ENCODE data around the gene ABCG2.

The ABCG2 gene

DNA sequence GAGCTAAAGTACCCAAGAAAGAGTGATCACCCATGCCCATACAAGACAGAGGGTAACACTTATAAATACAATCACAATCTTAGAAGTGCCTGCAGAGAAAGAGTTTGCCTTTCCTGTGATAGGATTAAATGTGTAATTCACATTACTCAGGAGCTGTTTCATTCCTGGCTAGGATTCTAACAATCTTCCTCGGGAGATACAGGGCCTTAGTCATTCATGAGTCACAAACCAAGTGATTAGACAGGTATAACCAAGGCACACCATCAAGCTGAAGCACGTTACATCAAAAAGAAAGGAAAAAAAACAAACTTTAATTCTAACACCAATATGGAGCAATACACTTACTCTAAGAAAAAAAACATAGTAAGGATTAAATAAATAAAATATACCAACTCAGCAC, 14.9 kb downstream of the ABCG2 start:
- H3K4me3 ChIP-seq (ENCODE audit: low read depth, low read length) = no peak overlapping the region
- no peak for TF ChIP-seq CTCF (conservative IDR thresholded peaks at IDR 0.05; ENCODE audit: low read depth, low read length)
- DNase-seq (ENCODE audit: low read depth) = peak; percentile 52

GRCh38 chr4:88138561-88138960, 19.9 kb downstream of the ABCG2 start:
- H3K4me3 ChIP-seq (ENCODE audit: low read depth, low read length) = no peak overlapping the region
- no peak for TF ChIP-seq CTCF (conservative IDR thresholded peaks at IDR 0.05; ENCODE audit: low read depth, low read length)
- DNase-seq (ENCODE audit: low read depth) = peak; percentile 81

GRCh38 chr4:88137112-88137511, 21.3 kb downstream of the ABCG2 start:
- no peak for TF ChIP-seq CTCF (conservative IDR thresholded peaks at IDR 0.05; ENCODE audit: low read depth, low read length)

GRCh38 chr4:88136249-88136648, 22.2 kb downstream of the ABCG2 start:
- DNase-seq (ENCODE audit: low read depth) = no peak
- H3K4me3 ChIP-seq (ENCODE audit: low read depth, low read length) = no peak overlapping the region
- no peak for TF ChIP-seq CTCF (conservative IDR thresholded peaks at IDR 0.05; ENCODE audit: low read depth, low read length)

More at GRCh38 chr4:88137112-88137511, 21.3 kb downstream of the ABCG2 start:
- no peak overlapping the region for H3K4me3 ChIP-seq (ENCODE audit: low read depth, low read length)
- no peak for DNase-seq (ENCODE audit: low read depth)

- DNase-seq (ENCODE audit: low read depth) = no peak
- no peak overlapping the region for H3K4me3 ChIP-seq (ENCODE audit: low read depth, low read length)
- TF ChIP-seq CTCF (conservative IDR thresholded peaks at IDR 0.05; ENCODE audit: low read depth, low read length) = no peak
Observed at GRCh38 chr4:88135356-88135663, 23.1 kb downstream of the ABCG2 start.

GRCh38 chr4:88134536-88135355, 23.7 kb downstream of the ABCG2 start:
- no peak for DNase-seq (ENCODE audit: low read depth)
- no peak for TF ChIP-seq CTCF (conservative IDR thresholded peaks at IDR 0.05; ENCODE audit: low read depth, low read length)
- H3K4me3 ChIP-seq (ENCODE audit: low read depth, low read length) = no peak overlapping the region

DNA sequence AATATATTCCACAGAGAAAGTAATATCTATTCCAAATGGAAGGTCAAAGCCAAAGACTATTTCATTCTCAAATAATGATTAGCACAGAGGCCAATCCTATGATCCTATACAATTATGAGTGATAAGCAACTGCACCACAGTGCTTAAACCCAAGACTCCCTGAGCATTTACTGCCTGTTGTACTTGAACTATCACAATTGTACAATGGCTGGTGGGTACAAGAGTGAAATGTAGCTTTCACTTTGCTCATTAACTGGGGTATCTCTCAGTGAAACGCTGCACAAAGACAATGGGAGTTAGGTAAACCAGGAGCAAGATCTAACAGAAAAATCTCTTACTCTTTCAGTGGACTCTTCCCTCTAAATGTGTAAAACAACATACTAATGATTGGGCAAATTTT, 24.3 kb downstream of the ABCG2 start:
- no peak overlapping the region for H3K4me3 ChIP-seq (ENCODE audit: low read depth, low read length)
- no peak for DNase-seq (ENCODE audit: low read depth)
- no peak for TF ChIP-seq CTCF (conservative IDR thresholded peaks at IDR 0.05; ENCODE audit: low read depth, low read length)

Data from choroid plexus epithelial cell (primary cell).